H1 (cell line): ENCODE results near the gene GUCY1A2. TPM values are rescaled to one million over a fixed set of nuclear protein-coding genes. Genes with fewer than 3 reads are reported as not detected.

Source experiments
- CTCF ChIA-PET: fragments of 300-600 bp; sonication (Branson Sonifier 250); formaldehyde crosslinking; loops from one replicate; lab custom pipeline; 2021; ENCODE audit not compliant: partially characterized antibody; lab: Charles Lee
- POLR2A ChIA-PET: fragments of 300-600 bp; sonication (Branson Sonifier 250); formaldehyde crosslinking; loops from one replicate; lab custom pipeline; 2021; ENCODE audit warnings: inconsistent platforms; ENCODE audit not compliant: partially characterized antibody; lab: Charles Lee
- DNase-seq, 2 experiments: peaks; one replicate each; pipeline versions ENCODE4 v3.0.0 to v3.0.0-alpha.2; 2010 to 2022; ENCODE audit warnings: low spot score in 2 of 2, low read depth in 1 of 2, mixed read lengths in 1 of 2
- FAIRE-seq: peaks from 2 replicates; lab custom pipeline; 2011; peaks lifted over from hg19 to GRCh38; lab: Jason Lieb, UNC
- H2AFZ ChIP-seq: 2 replicates; pipeline ENCODE4 v1.8.1; 2012; ENCODE audit warnings: low read length, inconsistent platforms
- H2AK5ac ChIP-seq: 2 replicates; pipeline ENCODE4 v1.6.1; 2013; ENCODE audit warnings: low read depth, low read length
- H2BK120ac ChIP-seq: replicated peaks from 2 replicates; pipeline ENCODE3; 2013; ENCODE audit warnings: low read depth, low read length, inconsistent platforms
- H2BK12ac ChIP-seq: 2 replicates; pipeline ENCODE4 v1.6.1; 2013; ENCODE audit warnings: low read depth, low read length
- H2BK15ac ChIP-seq: 2 replicates; pipeline ENCODE4 v1.6.1; 2013; ENCODE audit warnings: low read length
- H2BK20ac ChIP-seq: 2 replicates; pipeline ENCODE4 v1.6.1; 2013; ENCODE audit warnings: low read length
- H2BK5ac ChIP-seq: 2 replicates; pipeline ENCODE4 v1.6.1; 2013; ENCODE audit warnings: low read depth, low read length
- H3K14ac ChIP-seq: 2 replicates; pipeline ENCODE4 v1.6.1; 2013; ENCODE audit warnings: inconsistent platforms; ENCODE audit not compliant: insufficient read length
- H3K18ac ChIP-seq: 2 replicates; pipeline ENCODE4 v1.6.1; 2013; ENCODE audit warnings: low read length; ENCODE audit errors: extremely low read depth
- H3K23ac ChIP-seq: 2 replicates; pipeline ENCODE4 v1.6.1; 2013; ENCODE audit warnings: inconsistent platforms; ENCODE audit not compliant: insufficient read length
- H3K23me2 ChIP-seq: 2 replicates; pipeline ENCODE4 v1.6.1; 2013; ENCODE audit warnings: low read depth, low read length
- H3K27ac ChIP-seq: 2 replicates; pipeline ENCODE4 v1.6.1; 2011; ENCODE audit warnings: low read depth, low read length, inconsistent platforms
- H3K27me3 ChIP-seq, 4 experiments: replicated peaks in 1 of 4; 1 replicate in 1 of 4; 2 replicates in 3 of 4; pipeline versions ENCODE4 v1.6.1 to v1.8.1; 2011 to 2013; ENCODE audit warnings: low read length in 3 of 4, mild to moderate bottlenecking in 3 of 4, inconsistent platforms in 2 of 4, mixed read lengths in 2 of 4, moderate library complexity in 1 of 4; ENCODE audit not compliant: control insufficient read depth in 3 of 4, insufficient read depth in 3 of 4; ENCODE audit errors: extremely low read depth in 1 of 4
- H3K36me3 ChIP-seq, 4 experiments: 2 replicates each; pipeline versions ENCODE4 v1.6.1 to v1.8.1; 2011 to 2013; ENCODE audit warnings: mild to moderate bottlenecking in 4 of 4, low read length in 3 of 4, moderate library complexity in 2 of 4, control low read depth in 1 of 4, inconsistent platforms in 1 of 4; ENCODE audit not compliant: insufficient read depth in 4 of 4, control insufficient read depth in 2 of 4
- H3K4ac ChIP-seq: replicated peaks from 2 replicates; pipeline ENCODE3; 2013; ENCODE audit warnings: low read length, low read depth, mixed read lengths, inconsistent platforms; ENCODE audit not compliant: insufficient read length
- H3K4me1 ChIP-seq, 4 experiments: replicated peaks in 1 of 4; 1 replicate in 1 of 4; 2 replicates in 3 of 4; pipeline versions ENCODE4 v1.6.1 to v1.8.1; 2011 to 2013; ENCODE audit warnings: low read length in 3 of 4, inconsistent platforms in 2 of 4, mixed read lengths in 1 of 4; ENCODE audit not compliant: insufficient read depth in 4 of 4, control insufficient read depth in 3 of 4
- H3K4me2 ChIP-seq, 2 experiments: 2 replicates each; pipeline versions ENCODE4 v1.6.1 to v1.8.1; 2011 to 2013; ENCODE audit warnings: low read depth in 2 of 2, low read length in 2 of 2, control low read depth in 1 of 2, inconsistent platforms in 1 of 2, mild to moderate bottlenecking in 1 of 2; ENCODE audit not compliant: insufficient read depth in 1 of 2
- H3K4me3 ChIP-seq, 4 experiments: fragments of 200-600, 300-600 bp in 1 of 4; sonication (generic), shearing (Covaris generic), sonication (Bioruptor Twin) in 1 of 4; 2 replicates each; pipeline versions ENCODE4 v1.5.1 to v1.8.1; 2011 to 2016; ENCODE audit warnings: low read length in 4 of 4, low read depth in 3 of 4, control low read depth in 2 of 4, inconsistent platforms in 2 of 4, mild to moderate bottlenecking in 2 of 4, mixed read lengths in 1 of 4, moderate library complexity in 1 of 4; ENCODE audit not compliant: insufficient read depth in 2 of 4; ENCODE audit errors: extremely low read depth in 1 of 4
- H3K56ac ChIP-seq: replicated peaks from 2 replicates; pipeline ENCODE3; 2013; ENCODE audit warnings: low read depth, mild to moderate bottlenecking, mixed read lengths, low read length, inconsistent platforms; ENCODE audit not compliant: insufficient read length
- H3K79me1 ChIP-seq: 2 replicates; pipeline ENCODE4 v1.6.1; 2013; ENCODE audit warnings: low read depth, low read length, control low read depth
- H3K79me2 ChIP-seq, 2 experiments: 2 replicates each; pipeline versions ENCODE4 v1.6.1 to v1.8.1; 2012 to 2013; ENCODE audit warnings: low read length in 2 of 2, mild to moderate bottlenecking in 2 of 2, inconsistent platforms in 1 of 2; ENCODE audit not compliant: insufficient read depth in 2 of 2, control insufficient read depth in 1 of 2
- H3K9ac ChIP-seq, 4 experiments: replicated peaks in 1 of 4; 1 replicate in 1 of 4; 2 replicates in 3 of 4; pipeline versions ENCODE4 v1.6.1 to v1.8.1; 2011 to 2013; ENCODE audit warnings: low read depth in 3 of 4, low read length in 3 of 4, control low read depth in 2 of 4, mild to moderate bottlenecking in 2 of 4, moderate library complexity in 2 of 4, inconsistent platforms in 1 of 4; ENCODE audit errors: extremely low read depth in 1 of 4
- H3K9me3 ChIP-seq, 2 experiments: 2 replicates each; pipeline versions ENCODE4 v1.6.1 to v1.8.1; 2012 to 2013; ENCODE audit warnings: mild to moderate bottlenecking in 2 of 2, moderate library complexity in 2 of 2, control low read depth in 1 of 2, inconsistent platforms in 1 of 2, low read depth in 1 of 2, low read length in 1 of 2, mixed read lengths in 1 of 2; ENCODE audit not compliant: insufficient read depth in 2 of 2
- H4K20me1 ChIP-seq, 2 experiments: replicated peaks in 1 of 2; 2 replicates each; pipeline versions ENCODE3 to v1.8.1; 2011 to 2013; ENCODE audit warnings: inconsistent platforms in 2 of 2, low read length in 2 of 2, mild to moderate bottlenecking in 1 of 2; ENCODE audit not compliant: insufficient read depth in 2 of 2, control insufficient read depth in 1 of 2
- H4K5ac ChIP-seq: 2 replicates; pipeline ENCODE4 v1.6.1; 2013; ENCODE audit warnings: low read length, low read depth, mixed read lengths, inconsistent platforms; ENCODE audit not compliant: insufficient read length
- H4K8ac ChIP-seq: 2 replicates; pipeline ENCODE4 v1.8.0; 2013; ENCODE audit warnings: mild to moderate bottlenecking, moderate library complexity, low read length, inconsistent platforms; ENCODE audit not compliant: insufficient read depth; ENCODE audit errors: extremely low read depth
- H4K91ac ChIP-seq: replicated peaks from 2 replicates; pipeline ENCODE3; 2013; ENCODE audit warnings: low read length, mixed read lengths, inconsistent platforms; ENCODE audit not compliant: insufficient read length
- CHD2 ChIP-seq: IDR thresholded peaks from 2 replicates; pipeline ENCODE4 v1.6.1; 2012; ENCODE audit warnings: low read length, improper control_type of control experiment
- CREB1 ChIP-seq: IDR thresholded peaks from 2 replicates; pipeline ENCODE4 v1.6.1; 2012; ENCODE audit warnings: inconsistent platforms
- JUN ChIP-seq: IDR thresholded peaks from 2 replicates; pipeline ENCODE4 v1.6.1; 2011; ENCODE audit warnings: low read depth, mild to moderate bottlenecking, improper control_type of control experiment, low read length
- KDM4A ChIP-seq: IDR thresholded peaks from one replicate; pipeline ENCODE4 v1.7.1; 2012; ENCODE audit warnings: low read depth, mild to moderate bottlenecking, moderate library complexity, low read length, inconsistent platforms; ENCODE audit not compliant: severe bottlenecking
- KDM5A ChIP-seq: fragments of 200-600 bp; IDR thresholded peaks from 2 replicates; pipeline ENCODE4 v1.7.1; 2012; ENCODE audit warnings: mild to moderate bottlenecking, low read length, inconsistent platforms, mixed read lengths
- SAP30 ChIP-seq: fragments of 300-600 bp; sonication (generic); IDR thresholded peaks from 2 replicates; pipeline ENCODE4 v1.7.1; 2012; ENCODE audit warnings: low read length, moderate library complexity, mild to moderate bottlenecking, inconsistent platforms; ENCODE audit not compliant: insufficient read depth, insufficient replicate concordance
- SIN3A ChIP-seq, 2 experiments: IDR thresholded peaks in 1 of 2; conservative IDR thresholded peaks in 1 of 2; 2 replicates each; pipeline ENCODE4 v1.6.1; 2011 to 2012; ENCODE audit warnings: low read length in 2 of 2, improper control_type of control experiment in 1 of 2, low read depth in 1 of 2, mild to moderate bottlenecking in 1 of 2
- SIRT6 ChIP-seq: IDR thresholded peaks from one replicate; pipeline ENCODE4 v1.7.1; 2012; ENCODE audit warnings: low read length, inconsistent platforms
- SP4 ChIP-seq: IDR thresholded peaks from 2 replicates; pipeline ENCODE4 v1.6.1; 2012; ENCODE audit warnings: low read length, inconsistent platforms
- WGBS, 2 experiments: shearing (Covaris generic) in 1 of 2; methylation state at CpG; one replicate each; pipeline versions ENCODE4 v1.1.6 to v1.1.7; 2013 to 2015; ENCODE audit warnings: low lambda C conversion rate in 2 of 2, mixed read lengths in 2 of 2, inconsistent platforms in 1 of 2, low coverage in 1 of 2, missing lambda C conversion rate in 1 of 2; ENCODE audit not compliant: insufficient replicate concordance in 2 of 2, insufficient coverage in 1 of 2, insufficient read length in 1 of 2; ENCODE audit errors: extremely low coverage in 1 of 2, missing lambda C conversion rate in 1 of 2; 5-methylcytosine and 5-hydroxymethylcytosine counted together
- polyA plus RNA-seq, 7 experiments: library from polyadenylated mRNA; depleted of rRNA in 3 of 7; stranded (reverse) in 5 of 7; unstranded in 2 of 7; fragments of >200 nt in 5 of 7; fragments of 200-250 nt in 2 of 7; gene quantifications; 1 replicate in 5 of 7; 2 replicates in 1 of 7; 4 replicates in 1 of 7; pipeline versions ENCODE4 v1.2.1 to v1.2.3, GENCODE V29; 2011 to 2013; ENCODE audit warnings: missing spikeins in 2 of 7, mixed read lengths in 2 of 7
- total RNA-seq: library from RNA; stranded (reverse); fragmentation: NEBNext Ultra II Directional; extraction: Animal tissue kit (Norgen Biotek cat#: 25700); gene quantifications from 2 replicates; pipeline ENCODE4 v1.2.1, GENCODE V29; 2021
- TF ChIP-seq, protein P1 (sequence below): IDR thresholded peaks from 2 replicates; pipeline ENCODE4 v1.6.1; 2012; ENCODE audit warnings: low read length, inconsistent platforms
- TF ChIP-seq, protein P2 (sequence below): IDR thresholded peaks from 2 replicates; pipeline ENCODE4 v1.6.1; 2012; ENCODE audit warnings: inconsistent platforms
- TF ChIP-seq, protein P3 (sequence below): IDR thresholded peaks from 2 replicates; pipeline ENCODE4 v1.6.1; 2011; ENCODE audit warnings: low read depth, mild to moderate bottlenecking, low read length; ENCODE audit not compliant: insufficient read depth

Gene GUCY1A2
- total and polyA plus RNA-seq, 2 of the 8 experiments (the other 6 are each of a cell fraction or from before 2014, with no cell fraction given) = 0.11 to 1.9 TPM

DNA sequence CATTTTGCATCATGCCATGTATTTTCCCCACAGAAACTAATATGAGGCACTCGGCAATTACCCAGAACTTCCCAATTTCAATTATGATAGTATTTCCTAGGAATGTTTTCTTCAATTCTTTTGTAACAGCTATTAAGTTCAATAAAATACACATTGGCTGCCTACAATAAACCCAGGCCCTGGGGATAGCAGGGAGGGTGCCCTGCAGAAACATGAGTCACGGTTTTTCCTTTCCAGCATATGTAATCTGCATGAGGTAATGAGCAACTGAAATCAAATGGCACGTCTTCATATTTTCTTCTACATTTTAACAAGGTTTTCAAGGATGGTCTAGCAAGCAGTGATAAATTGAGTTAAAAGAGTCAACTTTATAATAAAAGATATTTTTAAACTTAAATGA lies 32.0 kb downstream of the GUCY1A2 start:
- no peak overlapping the region for H3K14ac ChIP-seq
- no peak overlapping the region for H2BK5ac ChIP-seq
- H3K23ac ChIP-seq = no peak overlapping the region
- no peaks in the 10 kb centered on the region for H4K20me1 ChIP-seq
- no peaks in the 10 kb centered on the region for H3K79me1 ChIP-seq
- H3K27me3 ChIP-seq = no peaks in the 10 kb centered on the region
- H3K36me3 ChIP-seq = no peaks in the 10 kb centered on the region
- ChIA-PET CTCF (no interaction called here), POLR2A (no interaction called here)
- FAIRE-seq = no peak
- no peak overlapping the region for H4K5ac ChIP-seq
- no peak overlapping the region for H3K4ac ChIP-seq
- H3K27ac ChIP-seq = no peak overlapping the region
- H3K23me2 ChIP-seq = no peaks in the 10 kb centered on the region
- WGBS, 2 experiments = 90% methylated on average over 3 of the region's 3 CpGs; no CpG with 5 or more reads in 1 of the 2 experiments
- no peaks in the 10 kb centered on the region for H3K9me3 ChIP-seq
- DNase-seq = no peak
- no peak overlapping the region for H3K9ac ChIP-seq
- H4K8ac ChIP-seq = no peak overlapping the region
- H2BK20ac ChIP-seq = no peak overlapping the region
- H2AK5ac ChIP-seq = no peak overlapping the region
- no peaks in the 10 kb centered on the region for H3K4me1 ChIP-seq
- no peak overlapping the region for H2BK15ac ChIP-seq
- H3K4me2 ChIP-seq = no peak overlapping the region
- no peak overlapping the region for H3K56ac ChIP-seq
- H3K18ac ChIP-seq = no peak overlapping the region
- no peak overlapping the region for H3K4me3 ChIP-seq
- H4K91ac ChIP-seq = no peak overlapping the region
- no peak overlapping the region for H2BK120ac ChIP-seq
- no peak overlapping the region for H2BK12ac ChIP-seq
- no peak overlapping the region for H2AFZ ChIP-seq
- H3K79me2 ChIP-seq = no peaks in the 10 kb centered on the region
- TF ChIP-seq CREB1 (no peak), KDM5A (no peak), SP4 (no peak), SIN3A (conservative IDR thresholded peaks at IDR 0.05 in 1 of 2, IDR thresholded peaks at IDR 0.05 in 1 of 2; ENCODE audit: low read depth in 1 of 2, low read length in 2 of 2) (no peak), SAP30 (no peak), JUN (no peak), SIRT6 (no peak), KDM4A (no peak), CHD2 (no peak)
- TF ChIP-seq, protein P1, sequence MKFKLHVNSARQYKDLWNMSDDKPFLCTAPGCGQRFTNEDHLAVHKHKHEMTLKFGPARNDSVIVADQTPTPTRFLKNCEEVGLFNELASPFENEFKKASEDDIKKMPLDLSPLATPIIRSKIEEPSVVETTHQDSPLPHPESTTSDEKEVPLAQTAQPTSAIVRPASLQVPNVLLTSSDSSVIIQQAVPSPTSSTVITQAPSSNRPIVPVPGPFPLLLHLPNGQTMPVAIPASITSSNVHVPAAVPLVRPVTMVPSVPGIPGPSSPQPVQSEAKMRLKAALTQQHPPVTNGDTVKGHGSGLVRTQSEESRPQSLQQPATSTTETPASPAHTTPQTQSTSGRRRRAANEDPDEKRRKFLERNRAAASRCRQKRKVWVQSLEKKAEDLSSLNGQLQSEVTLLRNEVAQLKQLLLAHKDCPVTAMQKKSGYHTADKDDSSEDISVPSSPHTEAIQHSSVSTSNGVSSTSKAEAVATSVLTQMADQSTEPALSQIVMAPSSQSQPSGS = no peak
- TF ChIP-seq, protein P2, sequence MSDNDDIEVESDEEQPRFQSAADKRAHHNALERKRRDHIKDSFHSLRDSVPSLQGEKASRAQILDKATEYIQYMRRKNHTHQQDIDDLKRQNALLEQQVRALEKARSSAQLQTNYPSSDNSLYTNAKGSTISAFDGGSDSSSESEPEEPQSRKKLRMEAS = no peak
- TF ChIP-seq, protein P3, sequence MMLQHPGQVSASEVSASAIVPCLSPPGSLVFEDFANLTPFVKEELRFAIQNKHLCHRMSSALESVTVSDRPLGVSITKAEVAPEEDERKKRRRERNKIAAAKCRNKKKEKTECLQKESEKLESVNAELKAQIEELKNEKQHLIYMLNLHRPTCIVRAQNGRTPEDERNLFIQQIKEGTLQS = no peak
